ENCODE data around the gene HLA-DMB.
A peak's percentile ranks its signal among the peaks of the same experiment; 100 is the strongest.

HLA-DMB gene

GRCh38 chr6:32968093-32968866 is 27.5 kb upstream of the HLA-DMB start, which contains the start of gene BRD2:
TSS of gene BRD2 (plus strand) at chr6:32968594. CDS start at chr6:32972899, 4,305 bp downstream.
- peak within 1 kb of the TSS; percentile 88 for H2BK15ac ChIP-seq (ENCODE audit: low read length)
- H3K9ac ChIP-seq (ENCODE audit: low read depth, low read length, poor library complexity) = peak within 1 kb of the TSS; percentile 98
- H3K4me2 ChIP-seq (ENCODE audit: insufficient read depth, low read length, poor library complexity, severe bottlenecking) = peak within 1 kb of the TSS; percentile 79
- peak within 1 kb of the TSS; percentile 90 to 92 for H3K4me3 ChIP-seq (ENCODE audit: low read length in 2 of 2)
- no peaks in the 10 kb centered on the region for H3K9me3 ChIP-seq (replicated peaks in 1 of 2; ENCODE audit: control insufficient read depth in 2 of 2, insufficient read depth in 1 of 2, low read depth in 1 of 2, low read length in 2 of 2)
- H4K8ac ChIP-seq (ENCODE audit: low read depth, low read length) = peak within 1 kb of the TSS; percentile 20
- H2BK5ac ChIP-seq (ENCODE audit: low read length) = peak within 1 kb of the TSS; percentile 99
- H2AFZ ChIP-seq (ENCODE audit: low read length) = peak within 1 kb of the TSS; percentile 93
- peak within 1 kb of the TSS; percentile 100 for H3K18ac ChIP-seq (ENCODE audit: low read length)
- no peaks in the 10 kb centered on the region for H3K27me3 ChIP-seq (ENCODE audit: control insufficient read depth in 3 of 3, insufficient read depth in 3 of 3, low read depth in 1 of 3, low read length in 3 of 3)
- H3K36me3 ChIP-seq (replicated peaks in 1 of 2; ENCODE audit: control insufficient read depth in 2 of 2, insufficient read depth in 2 of 2, low read length in 2 of 2) = peaks cover 7 to 16% of the 10 kb centered on the region in 2 donors
- H3K4me1 ChIP-seq (ENCODE audit: control insufficient read depth in 2 of 2, insufficient read depth in 1 of 2, low read depth in 1 of 2, low read length in 2 of 2) = peaks cover 4 to 7% of the 10 kb centered on the region in 2 donors
- peak within 1 kb of the TSS; percentile 100 for H3K27ac ChIP-seq (replicated peaks; ENCODE audit: low read length)
- H3K23ac ChIP-seq (ENCODE audit: low read depth, low read length, poor library complexity) = peak within 1 kb of the TSS; percentile 98
- H4K91ac ChIP-seq (ENCODE audit: low read depth, low read length, poor library complexity) = peak within 1 kb of the TSS; percentile 96
- H2BK120ac ChIP-seq (ENCODE audit: low read depth, low read length) = peak within 1 kb of the TSS; percentile 76
- H3K4ac ChIP-seq (ENCODE audit: low read length) = peak within 1 kb of the TSS; percentile 95
- DNase-seq (ENCODE audit: low spot score) = peak; percentile 97
- H2BK12ac ChIP-seq (ENCODE audit: low read length) = no peak within 1 kb of the TSS
- peak within 1 kb of the TSS; percentile 59 for H3K14ac ChIP-seq (ENCODE audit: low read length)
- H3K79me1 ChIP-seq (ENCODE audit: low read depth, low read length) = peaks cover 3% of the 10 kb centered on the region
- no CpG with 5 or more reads among the region's 62 CpGs for WGBS, 2 donors (ENCODE audit: extremely low coverage in 2 of 2, insufficient read length in 2 of 2, insufficient replicate concordance in 1 of 2)
- H2AK5ac ChIP-seq (ENCODE audit: low read depth, low read length) = peak within 1 kb of the TSS; percentile 98

GRCh38 chr6:32967151-32968091 is 26.6 kb upstream of the HLA-DMB start:
- peak overlapping the region; percentile 98 for H3K9ac ChIP-seq (ENCODE audit: low read depth, low read length, poor library complexity)

GRCh38 chr6:32964776-32965175 is 23.9 kb upstream of the HLA-DMB start:
- Histone ChIP-seq H3K79me1 (ENCODE audit: low read depth, low read length) (peaks cover 3% of the 10 kb centered on the region), H2BK12ac (ENCODE audit: low read length) (no peak overlapping the region), H3K4me3 (ENCODE audit: low read length in 2 of 2) (no peak overlapping the region), H3K36me3 (replicated peaks in 1 of 2; ENCODE audit: control insufficient read depth in 2 of 2, insufficient read depth in 2 of 2, low read length in 2 of 2) (no peaks in the 10 kb centered on the region), H3K4me2 (ENCODE audit: insufficient read depth, low read length, poor library complexity, severe bottlenecking) (no peak overlapping the region), H3K14ac (ENCODE audit: low read length) (no peak overlapping the region), H3K9ac (ENCODE audit: low read depth, low read length, poor library complexity) (no peak overlapping the region), H3K27ac (replicated peaks; ENCODE audit: low read length) (no peak overlapping the region), H2AFZ (ENCODE audit: low read length) (no peak overlapping the region), H2BK15ac (ENCODE audit: low read length) (no peak overlapping the region), H4K8ac (ENCODE audit: low read depth, low read length) (no peak overlapping the region), H3K27me3 (ENCODE audit: control insufficient read depth in 3 of 3, insufficient read depth in 3 of 3, low read depth in 1 of 3, low read length in 3 of 3) (no peaks in the 10 kb centered on the region), H2BK5ac (ENCODE audit: low read length) (no peak overlapping the region), H3K18ac (ENCODE audit: low read length) (no peak overlapping the region), H2BK120ac (ENCODE audit: low read depth, low read length) (no peak overlapping the region), H3K9me3 (replicated peaks in 1 of 2; ENCODE audit: control insufficient read depth in 2 of 2, insufficient read depth in 1 of 2, low read depth in 1 of 2, low read length in 2 of 2) (no peaks in the 10 kb centered on the region), H2AK5ac (ENCODE audit: low read depth, low read length) (no peak overlapping the region), H3K4me1 (ENCODE audit: control insufficient read depth in 2 of 2, insufficient read depth in 1 of 2, low read depth in 1 of 2, low read length in 2 of 2) (peaks cover 0 to 5% of the 10 kb centered on the region in 2 donors), H4K91ac (ENCODE audit: low read depth, low read length, poor library complexity) (no peak overlapping the region), H3K4ac (ENCODE audit: low read length) (no peak overlapping the region), H3K23ac (ENCODE audit: low read depth, low read length, poor library complexity) (no peak overlapping the region)
- no peak for DNase-seq (ENCODE audit: low spot score)
- no CpG with 5 or more reads among the region's 5 CpGs for WGBS, 2 donors (ENCODE audit: extremely low coverage in 2 of 2, insufficient read length in 2 of 2, insufficient replicate concordance in 1 of 2)

More at GRCh38 chr6:32967151-32968091, 26.6 kb upstream of the HLA-DMB start:
- Histone ChIP-seq H2BK120ac (ENCODE audit: low read depth, low read length) (no peak overlapping the region), H4K8ac (ENCODE audit: low read depth, low read length) (no peak overlapping the region), H3K9me3 (replicated peaks in 1 of 2; ENCODE audit: control insufficient read depth in 2 of 2, insufficient read depth in 1 of 2, low read depth in 1 of 2, low read length in 2 of 2) (no peaks in the 10 kb centered on the region), H3K27ac (replicated peaks; ENCODE audit: low read length) (peak overlapping the region; percentile 100), H2BK12ac (ENCODE audit: low read length) (no peak overlapping the region), H3K4me3 (ENCODE audit: low read length in 2 of 2) (peak overlapping the region; percentile 83 to 90), H3K4me2 (ENCODE audit: insufficient read depth, low read length, poor library complexity, severe bottlenecking) (peak overlapping the region; percentile 75), H3K27me3 (ENCODE audit: control insufficient read depth in 3 of 3, insufficient read depth in 3 of 3, low read depth in 1 of 3, low read length in 3 of 3) (no peaks in the 10 kb centered on the region), H3K4me1 (ENCODE audit: control insufficient read depth in 2 of 2, insufficient read depth in 1 of 2, low read depth in 1 of 2, low read length in 2 of 2) (peaks cover 4 to 7% of the 10 kb centered on the region in 2 donors), H3K14ac (ENCODE audit: low read length) (peak overlapping the region; percentile 59), H3K18ac (ENCODE audit: low read length) (no peak overlapping the region), H4K91ac (ENCODE audit: low read depth, low read length, poor library complexity) (no peak overlapping the region), H3K36me3 (replicated peaks in 1 of 2; ENCODE audit: control insufficient read depth in 2 of 2, insufficient read depth in 2 of 2, low read length in 2 of 2) (peaks cover 0 to 8% of the 10 kb centered on the region in 2 donors), H3K23ac (ENCODE audit: low read depth, low read length, poor library complexity) (peak overlapping the region; percentile 83), H3K4ac (ENCODE audit: low read length) (no peak overlapping the region), H3K79me1 (ENCODE audit: low read depth, low read length) (peaks cover 3% of the 10 kb centered on the region), H2BK15ac (ENCODE audit: low read length) (peak overlapping the region; percentile 8), H2AFZ (ENCODE audit: low read length) (peak overlapping the region; percentile 93), H2AK5ac (ENCODE audit: low read depth, low read length) (peak overlapping the region; percentile 36), H2BK5ac (ENCODE audit: low read length) (peak overlapping the region; percentile 99)
- no peak for DNase-seq (ENCODE audit: low spot score)
- WGBS, 2 donors (ENCODE audit: extremely low coverage in 2 of 2, insufficient read length in 2 of 2, insufficient replicate concordance in 1 of 2) = no CpG with 5 or more reads among the region's 16 CpGs
